Measurements from ENCODE around the gene ECE1. TPM values are rescaled to one million over a fixed set of nuclear protein-coding genes. Genes with fewer than 3 reads are reported as not detected.
A peak's percentile ranks its signal among the peaks of the same experiment; 100 is the strongest.

The ECE1 gene
- total RNA-seq, 1 donor, result 32.6 TPM

DNA sequence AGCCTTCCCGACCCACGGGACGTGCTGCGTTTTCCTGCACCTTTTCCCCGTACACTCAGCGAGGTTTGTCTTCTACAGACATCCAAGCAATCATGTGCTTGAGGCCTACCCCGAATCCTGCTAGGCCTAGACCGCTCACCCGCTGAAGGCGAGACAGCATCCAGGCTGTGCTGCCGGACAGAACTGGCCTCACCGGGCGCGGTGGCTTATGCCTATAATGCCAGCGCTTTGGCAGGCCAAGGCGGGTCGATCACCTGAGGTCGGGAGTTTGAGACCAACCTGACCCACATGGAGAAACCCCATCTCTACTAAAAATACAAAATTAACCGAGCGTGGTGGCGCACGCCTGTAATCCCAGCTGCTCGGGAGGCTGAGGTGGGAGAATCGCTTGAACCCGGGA lies 54.1 kb downstream of the ECE1 start:
- H3K36me3 ChIP-seq (ENCODE audit: insufficient read depth, low read length), result peaks cover 33% of the 10 kb centered on the region
- H4K20me1 ChIP-seq (ENCODE audit: insufficient read depth, low read length), result no peaks in the 10 kb centered on the region
- H3K79me2 ChIP-seq (ENCODE audit: insufficient read depth, low read length), result no peaks in the 10 kb centered on the region
- H3K27me3 ChIP-seq (ENCODE audit: insufficient read depth, low read length), result no peaks in the 10 kb centered on the region
- TF ChIP-seq, protein P1, sequence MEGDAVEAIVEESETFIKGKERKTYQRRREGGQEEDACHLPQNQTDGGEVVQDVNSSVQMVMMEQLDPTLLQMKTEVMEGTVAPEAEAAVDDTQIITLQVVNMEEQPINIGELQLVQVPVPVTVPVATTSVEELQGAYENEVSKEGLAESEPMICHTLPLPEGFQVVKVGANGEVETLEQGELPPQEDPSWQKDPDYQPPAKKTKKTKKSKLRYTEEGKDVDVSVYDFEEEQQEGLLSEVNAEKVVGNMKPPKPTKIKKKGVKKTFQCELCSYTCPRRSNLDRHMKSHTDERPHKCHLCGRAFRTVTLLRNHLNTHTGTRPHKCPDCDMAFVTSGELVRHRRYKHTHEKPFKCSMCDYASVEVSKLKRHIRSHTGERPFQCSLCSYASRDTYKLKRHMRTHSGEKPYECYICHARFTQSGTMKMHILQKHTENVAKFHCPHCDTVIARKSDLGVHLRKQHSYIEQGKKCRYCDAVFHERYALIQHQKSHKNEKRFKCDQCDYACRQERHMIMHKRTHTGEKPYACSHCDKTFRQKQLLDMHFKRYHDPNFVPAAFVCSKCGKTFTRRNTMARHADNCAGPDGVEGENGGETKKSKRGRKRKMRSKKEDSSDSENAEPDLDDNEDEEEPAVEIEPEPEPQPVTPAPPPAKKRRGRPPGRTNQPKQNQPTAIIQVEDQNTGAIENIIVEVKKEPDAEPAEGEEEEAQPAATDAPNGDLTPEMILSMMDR (IDR thresholded peaks at IDR 0.05; ENCODE audit: extremely low read depth, low read depth, low read length), result no peak
- H2AFZ ChIP-seq (ENCODE audit: low read length), result no peak overlapping the region
- H3K4me3 ChIP-seq (ENCODE audit: insufficient read depth, low read length), result no peak overlapping the region
- H3K4me2 ChIP-seq (ENCODE audit: insufficient read depth, low read length), result no peak overlapping the region
- H3K4me1 ChIP-seq (ENCODE audit: insufficient read depth, low read length), result peaks cover 14% of the 10 kb centered on the region
- H3K27ac ChIP-seq (ENCODE audit: low read depth, low read length), result no peak overlapping the region
- no peak for DNase-seq (ENCODE audit: insufficient read length, low spot score, missing footprints)
- no peaks in the 10 kb centered on the region for H3K9me3 ChIP-seq (ENCODE audit: low read depth, low read length)

DNA sequence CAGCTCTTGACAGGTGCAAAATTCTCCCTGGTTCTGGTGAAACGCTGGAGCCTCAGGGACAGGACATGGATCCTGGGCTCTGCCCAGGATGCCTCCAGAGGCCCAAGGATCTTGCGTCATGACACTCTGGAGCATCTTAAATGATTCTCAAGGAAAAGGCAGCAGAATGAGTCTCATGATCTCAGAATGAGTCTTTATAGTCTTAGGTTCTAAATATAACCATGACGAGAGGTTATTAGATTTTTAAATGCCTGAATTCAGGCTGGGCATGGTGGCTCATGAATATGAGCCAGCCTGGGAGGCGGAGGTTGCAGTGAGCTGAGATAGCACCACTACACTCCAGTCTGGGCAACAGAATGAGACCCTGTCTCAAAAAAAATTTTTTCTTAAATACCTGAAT lies 55.5 kb downstream of the ECE1 start:
- Histone ChIP-seq H3K4me3 (ENCODE audit: insufficient read depth, low read length) (no peak overlapping the region), H3K27ac (ENCODE audit: low read depth, low read length) (peak overlapping the region; percentile 63), H2AFZ (ENCODE audit: low read length) (no peak overlapping the region), H3K4me1 (ENCODE audit: insufficient read depth, low read length) (peaks cover 18% of the 10 kb centered on the region), H3K9me3 (ENCODE audit: low read depth, low read length) (no peaks in the 10 kb centered on the region), H4K20me1 (ENCODE audit: insufficient read depth, low read length) (no peaks in the 10 kb centered on the region), H3K4me2 (ENCODE audit: insufficient read depth, low read length) (no peak overlapping the region), H3K27me3 (ENCODE audit: insufficient read depth, low read length) (no peaks in the 10 kb centered on the region), H3K36me3 (ENCODE audit: insufficient read depth, low read length) (peaks cover 31% of the 10 kb centered on the region), H3K79me2 (ENCODE audit: insufficient read depth, low read length) (no peaks in the 10 kb centered on the region)
- TF ChIP-seq, protein P1 (IDR thresholded peaks at IDR 0.05; ENCODE audit: extremely low read depth, low read depth, low read length), result no peak
- DNase-seq (ENCODE audit: insufficient read length, low spot score, missing footprints), result peak; percentile 92

DNA sequence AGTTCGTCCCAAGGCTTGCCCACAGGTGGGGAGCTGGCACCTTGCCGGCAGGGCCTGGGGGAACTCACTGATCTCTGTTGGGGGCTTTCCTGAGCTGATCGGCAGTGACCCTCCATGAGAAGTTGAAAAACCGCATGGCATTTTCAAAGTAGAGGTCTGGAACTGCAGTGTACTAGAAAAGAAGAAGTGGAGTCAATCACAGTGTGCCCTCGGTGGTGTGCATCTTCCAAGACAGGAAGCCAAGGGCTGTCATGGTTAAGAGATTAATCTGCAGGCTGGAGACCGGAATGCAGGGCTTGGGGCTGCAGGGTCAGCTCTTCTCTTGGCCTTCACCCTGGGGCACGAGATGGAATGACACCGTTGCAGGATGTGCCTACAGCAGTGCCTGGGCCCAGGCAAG lies 56.8 kb downstream of the ECE1 start:
- H3K27me3 ChIP-seq (ENCODE audit: insufficient read depth, low read length), result no peaks in the 10 kb centered on the region
- no peaks in the 10 kb centered on the region for H4K20me1 ChIP-seq (ENCODE audit: insufficient read depth, low read length)
- no peaks in the 10 kb centered on the region for H3K79me2 ChIP-seq (ENCODE audit: insufficient read depth, low read length)
- no peak overlapping the region for H3K4me2 ChIP-seq (ENCODE audit: insufficient read depth, low read length)
- H2AFZ ChIP-seq (ENCODE audit: low read length), result no peak overlapping the region
- no peak overlapping the region for H3K4me3 ChIP-seq (ENCODE audit: insufficient read depth, low read length)
- H3K36me3 ChIP-seq (ENCODE audit: insufficient read depth, low read length), result peaks cover 31% of the 10 kb centered on the region
- TF ChIP-seq, protein P1 (IDR thresholded peaks at IDR 0.05; ENCODE audit: extremely low read depth, low read depth, low read length), result no peak
- no peak for DNase-seq (ENCODE audit: insufficient read length, low spot score, missing footprints)
- H3K4me1 ChIP-seq (ENCODE audit: insufficient read depth, low read length), result peaks cover 22% of the 10 kb centered on the region
- H3K27ac ChIP-seq (ENCODE audit: low read depth, low read length), result no peak overlapping the region
- no peaks in the 10 kb centered on the region for H3K9me3 ChIP-seq (ENCODE audit: low read depth, low read length)

DNA sequence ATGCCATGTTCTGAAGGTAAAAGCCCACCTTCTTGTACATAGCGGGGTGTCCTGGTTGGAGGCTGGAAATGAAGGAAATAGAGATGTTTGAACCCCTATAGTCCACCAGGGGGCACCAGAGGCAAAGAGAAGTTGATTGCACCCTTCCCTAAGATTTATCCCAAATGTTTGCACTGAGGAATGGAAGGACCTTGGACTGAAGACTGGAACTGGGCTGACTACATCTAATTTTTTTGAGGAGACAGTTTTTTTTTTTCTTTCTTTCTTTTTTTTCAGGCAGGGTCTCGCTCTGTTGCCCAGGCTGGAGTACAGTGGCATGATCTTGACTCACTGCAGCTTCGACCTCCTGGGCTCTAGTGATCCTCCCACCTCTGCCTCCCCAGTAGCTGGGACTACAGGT lies 58.2 kb downstream of the ECE1 start:
- TF ChIP-seq, protein P1 (IDR thresholded peaks at IDR 0.05; ENCODE audit: extremely low read depth, low read depth, low read length), result peak; percentile 81
- Histone ChIP-seq H2AFZ (ENCODE audit: low read length) (no peak overlapping the region), H3K27me3 (ENCODE audit: insufficient read depth, low read length) (no peaks in the 10 kb centered on the region), H3K79me2 (ENCODE audit: insufficient read depth, low read length) (no peaks in the 10 kb centered on the region), H3K9me3 (ENCODE audit: low read depth, low read length) (no peaks in the 10 kb centered on the region), H3K27ac (ENCODE audit: low read depth, low read length) (no peak overlapping the region), H3K4me3 (ENCODE audit: insufficient read depth, low read length) (no peak overlapping the region), H3K4me1 (ENCODE audit: insufficient read depth, low read length) (peaks cover 22% of the 10 kb centered on the region), H4K20me1 (ENCODE audit: insufficient read depth, low read length) (no peaks in the 10 kb centered on the region), H3K4me2 (ENCODE audit: insufficient read depth, low read length) (no peak overlapping the region), H3K36me3 (ENCODE audit: insufficient read depth, low read length) (peaks cover 35% of the 10 kb centered on the region)
- DNase-seq (ENCODE audit: insufficient read length, low spot score, missing footprints), result peak; percentile 89
